Neural cell (in vitro differentiated cells): Measurements from ENCODE around the gene CSH2. TPM values are rescaled to one million over a fixed set of nuclear protein-coding genes. Genes with fewer than 3 reads are reported as not detected.

Experiments used
- H2AFZ ChIP-seq: fragments of 200-600, 300-800 bp; sonication (generic), shearing (Covaris generic); 2 replicates; pipeline ENCODE4 v1.6.0; 2014; ENCODE audit warnings: low read depth, mild to moderate bottlenecking, antibody characterized with exemption, low read length, moderate library complexity
- H3F3A ChIP-seq: fragments of 200-600 bp; shearing (Covaris generic); 2 replicates; pipeline ENCODE4 v1.6.1; 2016; ENCODE audit warnings: mild to moderate bottlenecking, moderate library complexity, mixed read lengths, antibody characterized with exemption, low read length; ENCODE audit not compliant: insufficient read depth, poor library complexity, severe bottlenecking
- H3K27ac ChIP-seq: fragments of 200-600, 300-800 bp; sonication (generic), shearing (Covaris generic); 2 replicates; pipeline ENCODE4 v1.5.1; 2014; ENCODE audit warnings: mild to moderate bottlenecking, low read length, moderate library complexity
- H3K27me3 ChIP-seq: fragments of 300-800, 200-600 bp; sonication (generic), shearing (Covaris generic); 2 replicates; pipeline ENCODE4 v1.6.0; 2014; ENCODE audit warnings: mild to moderate bottlenecking, low read depth, low read length, moderate library complexity; ENCODE audit not compliant: insufficient read depth
- H3K36me3 ChIP-seq: fragments of 300-800, 200-600 bp; sonication (generic), shearing (Covaris generic); 2 replicates; pipeline ENCODE4 v1.5.1; 2014; ENCODE audit warnings: mild to moderate bottlenecking, antibody characterized with exemption, low read length, moderate library complexity; ENCODE audit not compliant: insufficient read depth
- H3K4me2 ChIP-seq: fragments of 300-800, 200-600 bp; sonication (generic), shearing (Covaris generic); 2 replicates; pipeline ENCODE4 v1.6.0; 2014; ENCODE audit warnings: mild to moderate bottlenecking, low read length
- H3K4me3 ChIP-seq: fragments of 300-800, 200-600 bp; sonication (generic), shearing (Covaris generic); 2 replicates; pipeline ENCODE4 v1.5.1; 2014; ENCODE audit warnings: mild to moderate bottlenecking, low read length, moderate library complexity
- H3K79me2 ChIP-seq: fragments of 200-600 bp; shearing (Covaris generic); replicated peaks from 2 replicates; pipeline ENCODE4 v1.6.0; 2014; ENCODE audit warnings: mild to moderate bottlenecking, low read length, moderate library complexity; ENCODE audit not compliant: insufficient read depth
- H3K9ac ChIP-seq: fragments of 300-800, 200-600 bp; sonication (generic), shearing (Covaris generic); 2 replicates; pipeline ENCODE4 v1.6.1; 2016; ENCODE audit warnings: mild to moderate bottlenecking, low read length, mixed read lengths
- H3K9me2 ChIP-seq: fragments of 200-600 bp; shearing (Covaris generic); 2 replicates; pipeline ENCODE4 v1.6.1; 2016; ENCODE audit warnings: mild to moderate bottlenecking, low read length, mixed read lengths; ENCODE audit not compliant: insufficient read depth
- H3K9me3 ChIP-seq: fragments of 200-600, 300-800 bp; sonication (generic), shearing (Covaris generic); 2 replicates; pipeline ENCODE4 v1.6.1; 2016; ENCODE audit warnings: mild to moderate bottlenecking, mixed run types, low read length, moderate library complexity, mixed read lengths
- H4K20me1 ChIP-seq: fragments of 200-600 bp; shearing (Covaris generic); 2 replicates; pipeline ENCODE4 v1.6.1; 2016; ENCODE audit warnings: mild to moderate bottlenecking, mixed run types; ENCODE audit not compliant: insufficient read depth
- EP300 ChIP-seq: fragments of 450-650 bp; conservative IDR thresholded peaks from 2 replicates; pipeline ENCODE4 v1.6.1; 2014; ENCODE audit warnings: antibody characterized with exemption, mild to moderate bottlenecking, moderate library complexity; ENCODE audit not compliant: poor library complexity, severe bottlenecking
- EZH2 ChIP-seq: fragments of 200-600, 300-800 bp; shearing (Covaris generic), sonication (generic); IDR thresholded peaks from 2 replicates; pipeline ENCODE4 v1.6.1; 2014; ENCODE audit warnings: antibody characterized with exemption, low read length, borderline replicate concordance, mild to moderate bottlenecking; ENCODE audit not compliant: insufficient read depth, poor library complexity, severe bottlenecking
- MXI1 ChIP-seq: fragments of 450-650 bp; conservative IDR thresholded peaks from 2 replicates; pipeline ENCODE4 v1.6.1; 2014; ENCODE audit warnings: antibody characterized with exemption, mild to moderate bottlenecking; ENCODE audit not compliant: poor library complexity, severe bottlenecking
- POLR2AphosphoS5 ChIP-seq: IDR thresholded peaks from 2 replicates; pipeline ENCODE4 v1.6.1; 2012
- RAD21 ChIP-seq: fragments of 450-650 bp; conservative IDR thresholded peaks from 2 replicates; pipeline ENCODE4 v1.6.1; 2014; ENCODE audit warnings: antibody characterized with exemption, mild to moderate bottlenecking, moderate library complexity
- SMC3 ChIP-seq: fragments of 450-650 bp; conservative IDR thresholded peaks from 2 replicates; pipeline ENCODE4 v1.6.1; 2014; ENCODE audit warnings: antibody characterized with exemption, mild to moderate bottlenecking, moderate library complexity; ENCODE audit not compliant: poor library complexity
- TAF1 ChIP-seq: IDR thresholded peaks from 2 replicates; pipeline ENCODE4 v1.6.1; 2012; ENCODE audit warnings: low read depth
- polyA plus RNA-seq: library from polyadenylated mRNA; depleted of rRNA; stranded (reverse); fragments of >200 nt; gene quantifications from 2 replicates; pipeline ENCODE4 v1.2.3, GENCODE V29; 2014
- TF ChIP-seq, protein P1 (sequence below): IDR thresholded peaks from 2 replicates; pipeline ENCODE4 v1.6.1; 2012; ENCODE audit warnings: borderline replicate concordance
- TF ChIP-seq, protein P2 (sequence below): fragments of 450-650 bp; IDR thresholded peaks from 2 replicates; pipeline ENCODE4 v1.5.1; 2014; ENCODE audit warnings: antibody characterized with exemption, mild to moderate bottlenecking, moderate library complexity; ENCODE audit not compliant: poor library complexity, severe bottlenecking

CSH2 gene
- polyA plus RNA-seq, 1 donor from 2014 or later, result not detected

DNA sequence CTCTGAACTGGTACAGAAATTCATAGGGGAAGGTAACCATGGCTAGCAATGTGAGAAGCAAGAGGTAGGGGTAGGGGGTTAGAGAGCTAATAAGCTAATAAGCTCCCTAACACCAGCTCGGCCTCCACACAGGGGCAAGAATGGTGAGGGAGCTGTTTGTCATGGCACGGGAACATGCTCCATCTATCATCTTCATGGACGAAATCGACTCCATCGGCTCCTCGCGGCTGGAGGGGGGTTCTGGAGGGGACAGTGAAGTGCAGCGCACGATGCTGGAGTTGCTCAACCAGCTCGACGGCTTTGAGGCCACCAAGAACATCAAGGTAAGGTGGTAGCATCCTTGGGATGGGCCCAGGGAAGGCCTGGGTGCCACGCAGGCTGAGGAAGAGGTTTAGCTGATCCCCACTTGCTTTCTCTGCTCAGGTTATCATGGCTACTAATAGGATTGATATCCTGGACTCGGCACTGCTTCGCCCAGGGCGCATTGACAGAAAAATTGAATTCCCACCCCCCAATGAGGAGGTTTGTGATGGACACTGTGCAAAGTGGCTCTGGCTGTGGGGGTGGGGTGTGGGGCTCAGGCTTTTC, 42.5 kb downstream of the CSH2 start:
- no peak overlapping the region for H3K4me2 ChIP-seq
- no peaks in the 10 kb centered on the region for H3K27me3 ChIP-seq
- no peaks in the 10 kb centered on the region for H4K20me1 ChIP-seq
- TF ChIP-seq MXI1, result no peak
- TF ChIP-seq, protein P1, sequence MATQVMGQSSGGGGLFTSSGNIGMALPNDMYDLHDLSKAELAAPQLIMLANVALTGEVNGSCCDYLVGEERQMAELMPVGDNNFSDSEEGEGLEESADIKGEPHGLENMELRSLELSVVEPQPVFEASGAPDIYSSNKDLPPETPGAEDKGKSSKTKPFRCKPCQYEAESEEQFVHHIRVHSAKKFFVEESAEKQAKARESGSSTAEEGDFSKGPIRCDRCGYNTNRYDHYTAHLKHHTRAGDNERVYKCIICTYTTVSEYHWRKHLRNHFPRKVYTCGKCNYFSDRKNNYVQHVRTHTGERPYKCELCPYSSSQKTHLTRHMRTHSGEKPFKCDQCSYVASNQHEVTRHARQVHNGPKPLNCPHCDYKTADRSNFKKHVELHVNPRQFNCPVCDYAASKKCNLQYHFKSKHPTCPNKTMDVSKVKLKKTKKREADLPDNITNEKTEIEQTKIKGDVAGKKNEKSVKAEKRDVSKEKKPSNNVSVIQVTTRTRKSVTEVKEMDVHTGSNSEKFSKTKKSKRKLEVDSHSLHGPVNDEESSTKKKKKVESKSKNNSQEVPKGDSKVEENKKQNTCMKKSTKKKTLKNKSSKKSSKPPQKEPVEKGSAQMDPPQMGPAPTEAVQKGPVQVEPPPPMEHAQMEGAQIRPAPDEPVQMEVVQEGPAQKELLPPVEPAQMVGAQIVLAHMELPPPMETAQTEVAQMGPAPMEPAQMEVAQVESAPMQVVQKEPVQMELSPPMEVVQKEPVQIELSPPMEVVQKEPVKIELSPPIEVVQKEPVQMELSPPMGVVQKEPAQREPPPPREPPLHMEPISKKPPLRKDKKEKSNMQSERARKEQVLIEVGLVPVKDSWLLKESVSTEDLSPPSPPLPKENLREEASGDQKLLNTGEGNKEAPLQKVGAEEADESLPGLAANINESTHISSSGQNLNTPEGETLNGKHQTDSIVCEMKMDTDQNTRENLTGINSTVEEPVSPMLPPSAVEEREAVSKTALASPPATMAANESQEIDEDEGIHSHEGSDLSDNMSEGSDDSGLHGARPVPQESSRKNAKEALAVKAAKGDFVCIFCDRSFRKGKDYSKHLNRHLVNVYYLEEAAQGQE, result no peak
- TF ChIP-seq, protein P2, sequence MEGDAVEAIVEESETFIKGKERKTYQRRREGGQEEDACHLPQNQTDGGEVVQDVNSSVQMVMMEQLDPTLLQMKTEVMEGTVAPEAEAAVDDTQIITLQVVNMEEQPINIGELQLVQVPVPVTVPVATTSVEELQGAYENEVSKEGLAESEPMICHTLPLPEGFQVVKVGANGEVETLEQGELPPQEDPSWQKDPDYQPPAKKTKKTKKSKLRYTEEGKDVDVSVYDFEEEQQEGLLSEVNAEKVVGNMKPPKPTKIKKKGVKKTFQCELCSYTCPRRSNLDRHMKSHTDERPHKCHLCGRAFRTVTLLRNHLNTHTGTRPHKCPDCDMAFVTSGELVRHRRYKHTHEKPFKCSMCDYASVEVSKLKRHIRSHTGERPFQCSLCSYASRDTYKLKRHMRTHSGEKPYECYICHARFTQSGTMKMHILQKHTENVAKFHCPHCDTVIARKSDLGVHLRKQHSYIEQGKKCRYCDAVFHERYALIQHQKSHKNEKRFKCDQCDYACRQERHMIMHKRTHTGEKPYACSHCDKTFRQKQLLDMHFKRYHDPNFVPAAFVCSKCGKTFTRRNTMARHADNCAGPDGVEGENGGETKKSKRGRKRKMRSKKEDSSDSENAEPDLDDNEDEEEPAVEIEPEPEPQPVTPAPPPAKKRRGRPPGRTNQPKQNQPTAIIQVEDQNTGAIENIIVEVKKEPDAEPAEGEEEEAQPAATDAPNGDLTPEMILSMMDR, result no peak
- TF ChIP-seq POLR2AphosphoS5, result no peak
- no peak for TF ChIP-seq EP300
- no peak for TF ChIP-seq SMC3
- no peak for TF ChIP-seq RAD21
- TF ChIP-seq EZH2, result no peak
- TF ChIP-seq TAF1, result no peak
- no peak overlapping the region for H2AFZ ChIP-seq
- H3K27ac ChIP-seq, result no peak overlapping the region
- H3K4me3 ChIP-seq, result no peak overlapping the region
- H3K79me2 ChIP-seq, result peaks cover 21% of the 10 kb centered on the region
- no peaks in the 10 kb centered on the region for H3K9me2 ChIP-seq
- no peak overlapping the region for H3K9ac ChIP-seq
- H3F3A ChIP-seq, result peaks cover 4% of the 10 kb centered on the region
- no peaks in the 10 kb centered on the region for H3K36me3 ChIP-seq
- H3K9me3 ChIP-seq, result no peaks in the 10 kb centered on the region

GRCh38 chr17:63830278-63830677, 43.2 kb downstream of the CSH2 start:
- Histone ChIP-seq H3K9ac (no peak overlapping the region), H3K4me2 (no peak overlapping the region), H3K27me3 (no peaks in the 10 kb centered on the region), H2AFZ (no peak overlapping the region), H3K36me3 (no peaks in the 10 kb centered on the region), H4K20me1 (no peaks in the 10 kb centered on the region), H3K9me2 (no peaks in the 10 kb centered on the region), H3K79me2 (peaks cover 26% of the 10 kb centered on the region), H3K9me3 (no peaks in the 10 kb centered on the region), H3F3A (peaks cover 4% of the 10 kb centered on the region), H3K27ac (no peak overlapping the region), H3K4me3 (no peak overlapping the region)
- TF ChIP-seq, protein P1, result no peak
